Left hindlimb (tissue), 1 donor: Measurements from ENCODE around the gene SLC38A3.
"Not testable (repeated sequence)": the region's sequence is repeated elsewhere in the genome, so short reads cannot be mapped to it uniquely, and the experiment has no call there.

Experiments
- DNase-seq: peaks from one replicate; pipeline ENCODE4 v3.0.0-alpha.2; 2018

SLC38A3 gene

GRCh38 chr3:50192689-50193141 is 12.4 kb upstream of the SLC38A3 start:
- DNase-seq = peak; percentile 74

- DNase-seq = no peak
Measured at GRCh38 chr3:50193286-50193685, 11.8 kb upstream of the SLC38A3 start.

GRCh38 chr3:50193746-50194127 is 11.3 kb upstream of the SLC38A3 start:
- DNase-seq = no peak

DNA sequence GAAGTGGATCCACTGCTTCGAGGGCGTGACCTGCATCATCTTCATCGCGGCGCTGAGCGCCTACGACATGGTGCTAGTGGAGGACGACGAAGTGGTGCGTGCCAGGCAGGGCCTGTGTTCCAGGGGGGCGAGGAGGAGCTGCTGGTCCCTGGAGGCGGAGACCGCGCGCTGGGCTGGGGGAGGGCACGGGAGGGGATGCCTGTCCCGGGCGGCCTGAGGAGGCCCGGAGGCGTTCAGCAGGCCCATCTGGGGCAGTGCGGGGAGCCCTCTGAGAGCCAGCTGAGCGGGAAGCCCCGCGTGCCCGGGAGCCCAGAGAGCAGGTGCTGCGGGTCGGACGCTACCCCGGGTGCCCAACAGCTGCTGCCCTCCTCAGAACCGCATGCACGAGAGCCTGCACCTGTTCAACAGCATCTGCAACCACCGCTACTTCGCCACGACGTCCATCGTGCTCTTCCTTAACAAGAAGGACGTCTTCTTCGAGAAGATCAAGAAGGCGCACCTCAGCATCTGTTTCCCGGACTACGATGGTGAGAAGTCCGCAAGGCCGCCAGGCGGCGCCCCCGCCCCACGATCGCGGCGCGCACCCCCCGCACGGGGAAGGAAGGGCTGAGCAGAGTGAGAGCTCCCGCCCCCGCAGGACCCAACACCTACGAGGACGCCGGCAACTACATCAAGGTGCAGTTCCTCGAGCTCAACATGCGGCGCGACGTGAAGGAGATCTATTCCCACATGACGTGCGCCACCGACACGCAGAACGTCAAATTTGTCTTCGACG is 10.8 kb upstream of the SLC38A3 start:
- DNase-seq = peak; percentile 78

DNA sequence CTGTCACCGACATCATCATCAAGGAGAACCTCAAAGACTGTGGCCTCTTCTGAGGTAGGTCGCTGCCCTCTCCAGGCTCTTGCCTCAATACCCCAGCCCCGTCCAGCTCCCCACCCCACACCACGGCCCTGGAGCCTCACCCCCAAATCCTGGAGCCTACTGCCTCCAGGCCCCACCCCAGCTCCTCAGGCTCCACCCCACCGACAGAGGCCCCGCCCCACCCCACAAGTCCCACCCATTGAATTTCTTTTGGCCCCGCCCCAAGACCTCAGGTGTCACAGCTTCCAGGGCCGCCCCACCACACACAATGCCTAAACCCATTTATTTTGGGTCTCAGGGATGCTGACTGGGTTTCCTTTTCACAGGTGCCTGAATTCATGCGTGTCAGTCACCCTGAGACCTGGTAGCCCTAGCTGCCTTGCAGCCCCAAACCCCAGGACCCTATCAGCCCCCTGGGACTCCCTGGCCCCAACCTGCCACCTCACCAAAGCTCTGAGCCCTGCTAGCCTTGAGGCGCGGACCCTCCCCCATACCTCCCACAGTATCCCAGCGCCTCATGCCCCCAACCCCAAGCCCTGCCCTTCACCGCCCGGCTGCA is 10.1 kb upstream of the SLC38A3 start:
- no peak for DNase-seq

DNA sequence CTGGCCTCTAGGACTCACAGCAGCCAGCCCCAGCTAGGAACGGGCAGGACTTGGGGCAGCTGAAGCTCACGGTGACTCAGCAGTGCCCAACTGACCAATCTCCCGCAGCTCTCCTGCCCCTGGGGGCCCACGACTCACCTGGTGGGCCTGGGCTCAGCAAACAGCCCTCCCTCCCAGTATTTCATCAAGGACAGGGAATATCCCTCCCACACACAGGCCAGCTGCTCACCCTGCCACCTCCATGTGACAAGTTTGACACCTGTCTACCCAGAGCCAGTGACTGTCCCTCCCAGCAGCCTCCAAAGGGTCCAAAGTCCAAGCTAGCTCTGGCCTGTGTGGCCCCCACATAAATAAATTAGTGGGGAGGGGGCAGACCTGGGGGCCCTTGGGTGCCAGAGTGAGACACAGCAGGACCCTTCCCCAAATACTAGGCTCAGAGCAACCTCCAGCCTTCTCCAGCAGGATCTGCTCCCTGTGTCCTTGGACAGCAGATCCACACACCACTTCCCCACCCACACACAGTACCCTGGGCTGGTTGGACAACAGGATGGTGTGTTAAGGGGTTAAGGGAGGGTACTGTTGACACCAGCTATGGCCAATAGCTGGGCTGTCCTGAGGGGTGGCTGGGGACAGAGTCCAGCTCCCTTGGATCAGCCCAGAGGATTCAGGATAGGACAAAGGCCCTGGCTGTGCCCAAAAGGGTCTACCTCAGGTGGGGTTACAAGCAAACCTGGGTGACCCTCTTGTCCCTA is 9.4 kb upstream of the SLC38A3 start:
- no peak for DNase-seq

DNA sequence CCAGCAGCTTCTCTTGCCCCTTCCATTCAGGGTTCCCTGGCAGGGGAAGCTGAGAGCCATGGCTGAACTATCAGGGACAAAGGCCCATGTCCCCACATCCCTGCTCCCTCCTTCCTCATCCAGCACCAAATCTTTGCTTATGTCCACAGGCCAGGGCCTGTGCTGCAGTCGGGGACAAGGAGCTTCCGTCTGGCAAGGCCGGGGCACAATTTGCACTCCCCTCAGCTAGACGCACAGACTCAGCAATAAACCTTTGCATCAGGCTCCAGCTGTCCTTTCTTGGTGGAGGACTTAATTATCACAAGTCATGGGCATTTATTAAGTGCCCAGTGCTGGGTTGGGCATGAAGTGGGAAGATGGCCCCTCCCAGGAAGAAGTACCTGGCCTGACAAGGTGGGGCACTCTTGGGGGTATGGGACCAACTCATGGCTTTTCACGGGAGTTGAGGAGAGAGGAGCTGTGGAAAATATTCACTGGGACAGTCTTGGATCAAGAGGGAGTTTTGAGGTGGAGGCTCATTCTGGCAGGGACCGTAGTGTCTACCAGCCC is 8.7 kb upstream of the SLC38A3 start:
- DNase-seq = no peak

DNA sequence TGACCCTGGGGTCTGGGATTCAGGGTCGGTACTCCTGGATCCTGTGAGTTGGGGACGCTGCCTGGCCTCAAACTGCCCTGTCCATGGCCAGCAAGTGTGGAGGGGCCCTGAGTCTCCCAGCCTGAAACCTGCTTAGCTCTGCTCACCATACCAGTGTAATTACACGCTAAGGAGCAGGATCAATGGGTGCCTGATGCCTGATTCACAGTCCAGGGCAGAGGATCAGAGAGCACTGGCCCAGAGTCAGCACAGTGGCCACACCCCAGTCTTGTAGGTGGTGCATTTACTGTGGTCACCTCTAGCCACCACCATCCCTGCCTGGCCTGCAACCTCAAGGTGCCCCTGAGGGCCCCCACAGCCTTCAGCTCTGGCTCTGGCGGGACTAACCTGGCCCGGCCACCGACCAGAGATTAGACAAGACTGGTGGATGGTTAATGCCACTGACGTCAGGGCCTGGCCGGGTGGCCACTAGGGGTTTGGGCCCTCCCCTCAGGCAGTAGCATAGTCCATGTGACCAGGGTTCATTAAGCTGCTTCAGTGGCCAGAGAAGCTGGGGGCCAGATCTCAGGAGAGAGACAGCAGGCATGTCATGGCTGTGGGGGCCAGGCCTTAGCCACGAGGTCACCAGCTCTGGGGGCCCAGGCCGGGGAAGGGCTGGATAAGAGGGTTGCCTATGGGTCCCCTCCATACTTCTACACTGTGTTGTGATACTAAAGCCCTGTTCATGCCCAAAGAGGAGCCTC is 3.3 kb upstream of the SLC38A3 start:
- peak; percentile 33 for DNase-seq

DNA sequence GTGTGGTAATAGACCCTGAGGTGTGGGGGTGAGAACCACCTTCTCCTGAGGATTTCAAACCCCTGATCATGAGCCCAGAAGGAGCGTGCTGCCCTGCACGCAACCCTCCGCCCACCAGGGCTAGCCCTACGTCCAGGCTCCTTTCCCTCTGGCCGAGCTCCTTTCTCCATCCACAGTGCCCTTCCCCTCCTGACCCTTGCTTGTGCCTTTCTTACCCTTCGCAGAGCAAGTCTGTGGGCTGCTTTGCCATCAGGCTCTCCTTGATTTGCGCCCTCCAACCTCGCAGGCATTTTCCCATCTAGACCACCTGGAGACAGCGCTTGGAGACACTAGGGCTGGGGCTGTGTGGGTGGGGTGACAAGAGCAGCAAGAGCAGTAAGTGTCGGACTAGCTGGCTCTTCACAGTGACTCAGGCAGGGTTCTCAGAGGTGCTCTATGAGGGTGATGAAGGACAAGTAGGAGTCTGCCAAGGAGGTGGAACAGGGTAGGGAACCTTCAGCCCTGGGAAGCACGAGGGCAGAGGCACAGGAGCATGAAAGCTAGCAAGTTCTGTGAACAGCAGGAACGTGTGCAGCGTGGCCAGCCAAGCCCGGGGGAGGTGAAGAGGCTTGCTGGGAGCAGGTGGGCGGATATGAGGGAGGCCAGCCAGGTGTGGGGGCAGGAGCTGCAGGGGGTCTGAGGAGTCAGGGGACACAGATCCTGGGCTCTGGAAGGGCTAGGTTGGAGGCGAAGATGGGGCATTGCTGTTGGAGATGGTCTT is 2.5 kb upstream of the SLC38A3 start:
- peak; percentile 38 for DNase-seq

DNA sequence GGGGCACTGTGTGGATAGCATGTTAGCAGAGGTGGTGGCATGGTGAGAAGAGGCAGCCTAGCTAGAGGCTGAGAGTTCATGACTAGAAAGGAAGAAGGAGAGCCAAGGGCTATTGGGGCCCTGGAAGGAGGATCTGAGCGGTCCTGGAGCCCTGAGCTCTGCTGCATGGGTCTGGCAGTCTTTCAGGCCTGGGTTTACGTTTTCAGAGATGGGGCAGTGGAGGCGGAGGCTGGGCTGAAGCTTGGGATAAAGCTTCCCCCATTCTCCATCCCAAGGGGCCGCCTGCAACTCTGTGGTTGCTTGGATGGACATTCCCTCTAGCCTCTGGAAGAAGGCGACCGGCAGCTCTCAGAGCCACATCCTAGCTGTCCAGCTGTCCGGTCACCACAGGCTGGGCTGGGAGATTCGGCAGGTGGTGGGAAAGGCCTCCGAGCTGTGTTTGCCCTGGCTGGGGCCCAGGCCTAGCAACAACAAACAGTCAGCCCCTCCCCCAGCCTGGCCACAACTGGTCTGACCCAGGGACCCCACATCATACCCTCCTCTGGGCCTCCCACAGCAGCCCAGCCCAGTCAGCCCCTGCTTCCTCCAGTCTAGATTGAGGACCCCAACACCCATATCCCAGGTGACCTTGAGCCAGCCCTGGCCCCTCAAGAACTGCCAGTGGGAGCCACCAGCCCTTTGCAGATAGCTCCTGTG is 1.8 kb upstream of the SLC38A3 start:
- peak; percentile 43 for DNase-seq

DNA sequence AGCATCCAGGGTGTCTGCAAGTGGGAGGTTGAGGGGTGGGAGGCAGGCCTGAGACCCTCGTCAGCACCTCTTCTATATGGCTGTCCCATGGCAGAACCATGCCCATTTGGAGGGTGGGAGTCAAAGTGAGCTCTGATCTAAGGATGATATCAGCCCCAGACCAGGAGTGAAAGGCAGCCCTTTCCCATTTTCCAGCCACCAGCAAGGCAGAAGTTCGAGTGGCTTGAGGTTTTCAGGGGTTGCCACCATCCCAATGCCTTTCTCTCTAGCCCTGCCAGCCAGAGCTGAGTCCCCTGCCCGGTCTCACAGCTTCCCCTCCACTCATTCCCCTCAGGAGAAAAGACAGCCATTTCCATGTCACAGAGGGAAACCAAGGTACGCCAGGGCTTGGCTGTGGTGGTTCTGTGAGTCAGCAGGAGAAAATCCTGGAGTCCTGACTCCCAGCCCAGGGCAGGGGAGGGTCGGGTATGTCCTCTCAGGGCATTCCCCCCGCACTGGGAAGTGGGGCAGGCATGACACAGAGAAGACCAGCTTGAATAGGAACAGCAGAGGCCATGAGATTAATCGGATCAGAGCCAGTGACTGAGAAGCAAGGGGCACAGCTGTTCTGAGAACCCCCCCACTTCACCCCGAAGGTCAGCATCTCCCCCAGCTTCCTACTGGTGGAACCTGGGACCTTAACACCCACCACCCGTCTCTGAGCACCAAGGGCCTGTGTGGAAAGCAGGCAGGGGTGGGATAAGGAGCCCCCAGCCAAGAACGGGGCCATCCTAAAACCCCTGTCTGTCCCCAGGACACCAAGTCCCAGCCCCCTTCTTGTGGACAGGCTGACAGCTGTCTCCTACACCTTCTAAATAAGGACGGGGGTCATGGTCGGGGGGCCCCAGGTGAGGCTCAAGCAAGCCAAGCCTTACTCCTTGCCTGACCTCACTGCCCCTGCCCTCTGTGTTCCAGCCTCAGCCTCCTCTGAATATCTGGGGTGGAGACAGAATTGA is 965 bp upstream of the SLC38A3 start:
- DNase-seq = no peak

- DNase-seq = peak; percentile 73
Measured at GRCh38 chr3:50205413-50206276, 574 bp downstream of the SLC38A3 start.

- DNase-seq = no peak
Measured at GRCh38 chr3:50207359-50208042, 2.4 kb downstream of the SLC38A3 start.

GRCh38 chr3:50208677-50209344 is 3.7 kb downstream of the SLC38A3 start:
- no peak for DNase-seq

DNA sequence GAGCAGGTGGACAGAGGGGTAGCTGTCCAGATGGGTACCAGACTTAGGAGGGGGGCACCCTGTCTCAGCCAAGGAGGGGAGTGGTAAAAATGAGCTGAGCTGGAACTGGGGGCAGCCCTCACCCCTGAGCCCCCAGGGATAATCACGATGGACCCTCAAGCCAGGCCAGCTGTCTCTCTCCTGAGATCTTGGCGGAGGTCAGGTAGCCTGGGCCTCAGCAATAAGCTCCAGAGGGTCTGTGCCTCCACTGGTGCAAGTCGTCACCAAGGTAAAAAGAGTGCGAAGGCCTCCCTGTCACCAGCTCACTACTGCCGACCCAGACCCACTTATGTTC is 5.1 kb downstream of the SLC38A3 start:
- no peak for DNase-seq

DNA sequence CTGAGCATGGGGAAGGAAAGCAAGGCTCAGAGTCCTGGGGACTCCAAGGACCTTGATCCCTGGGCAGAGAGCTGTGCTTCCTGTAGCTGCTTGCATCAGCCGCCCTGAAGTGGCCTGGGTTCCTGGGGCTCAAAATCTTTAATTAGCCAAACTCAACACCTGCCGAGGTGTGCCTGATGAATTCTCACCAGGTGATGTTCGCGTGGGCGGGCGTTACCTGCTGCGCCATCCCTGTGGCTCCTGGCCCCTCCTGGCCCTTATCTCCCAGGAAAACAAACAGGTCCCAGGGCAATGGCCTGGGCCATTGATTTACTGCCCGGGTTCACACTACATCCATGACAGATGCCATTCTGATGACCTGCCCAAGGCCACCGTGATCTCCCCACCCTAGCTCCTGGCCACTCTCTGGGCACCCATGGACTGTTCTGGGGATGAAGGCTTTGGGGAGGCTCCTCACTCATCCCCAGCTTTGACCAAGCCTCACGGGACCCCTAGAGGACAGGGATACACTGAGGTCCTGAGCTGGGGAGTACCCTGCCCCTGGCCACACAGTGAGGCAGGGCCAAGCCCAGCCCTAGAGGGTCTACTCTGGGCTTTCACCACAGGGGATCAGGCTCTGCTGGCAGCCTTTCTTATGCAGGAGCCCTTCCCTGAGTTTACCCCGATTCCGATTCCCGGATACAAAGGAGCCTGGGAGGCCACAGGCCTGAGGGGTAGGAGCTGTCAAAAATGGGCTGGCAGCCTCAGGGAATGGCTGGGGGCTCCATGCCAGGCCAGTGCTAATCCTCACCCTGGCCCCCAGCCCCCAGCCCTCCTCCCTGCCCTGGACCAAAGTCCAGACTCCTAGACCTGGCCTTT is 5.7 kb downstream of the SLC38A3 start:
- DNase-seq = no peak

DNA sequence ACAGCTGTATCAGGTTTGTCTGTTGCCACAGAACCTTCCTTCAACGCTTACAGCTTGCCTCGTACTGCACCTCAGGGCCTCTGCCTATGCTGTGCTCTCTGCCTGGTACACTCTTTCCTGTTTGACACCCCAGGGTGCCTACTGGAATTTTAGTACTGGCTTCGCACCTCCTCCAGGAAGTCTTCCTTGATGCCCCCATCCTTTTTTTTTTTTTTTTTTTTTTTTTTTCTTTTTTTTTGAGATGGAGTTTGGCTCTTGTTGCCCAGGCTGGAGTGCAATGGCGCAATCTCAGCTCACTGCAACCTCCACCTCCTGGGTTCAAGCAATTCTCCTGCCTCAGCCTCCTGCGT is 6.3 kb downstream of the SLC38A3 start:
- DNase-seq = not testable (repeated sequence)
